OCI-LY7 (cell line): ENCODE data around the gene FGF23. TPM values are rescaled to one million over a fixed set of nuclear protein-coding genes. Genes with fewer than 3 reads are reported as not detected.

Experiments
- BruUV-seq: library from RNA; stranded (reverse); fragments of 400-500 nt; replicated peaks from 2 replicates; lab custom pipeline; 2021; lab: Mats Ljungman, UMichigan
- CTCF ChIA-PET: fragments of 300-600 bp; sonication (Branson Sonifier 250); formaldehyde crosslinking; loops from one replicate; lab custom pipeline; 2022; ENCODE audit warnings: antibody characterized with exemption; ENCODE audit not compliant: unreplicated experiment; lab: Charles Lee
- POLR2A ChIA-PET: fragments of 300-600 bp; sonication (Branson Sonifier 250); formaldehyde crosslinking; loops from one replicate; lab custom pipeline; 2022; ENCODE audit warnings: antibody characterized with exemption; lab: Charles Lee
- DNase-seq: peaks from one replicate; pipeline ENCODE4 v3.0.0-alpha.2; 2015; ENCODE audit warnings: low spot score
- H2AFZ ChIP-seq: fragments of 200-600 bp; sonication (generic), shearing (Covaris generic); 2 replicates; pipeline ENCODE4 v1.6.1; 2014; ENCODE audit warnings: mild to moderate bottlenecking, antibody characterized with exemption, low read length, moderate library complexity
- H3K27ac ChIP-seq: fragments of 200-600 bp; sonication (generic); 2 replicates; pipeline ENCODE4 v1.5.1; 2014; ENCODE audit warnings: mixed run types, low read depth, mild to moderate bottlenecking, moderate library complexity, low read length, inconsistent platforms; ENCODE audit not compliant: poor library complexity, severe bottlenecking
- H3K36me3 ChIP-seq: fragments of 200-600 bp; sonication (generic); 2 replicates; pipeline ENCODE4 v1.6.1; 2014; ENCODE audit warnings: mild to moderate bottlenecking, antibody characterized with exemption, low read length, moderate library complexity, mixed read lengths; ENCODE audit not compliant: insufficient read depth
- H3K4me1 ChIP-seq: fragments of 200-600 bp; sonication (generic); 2 replicates; pipeline ENCODE4 v1.5.1; 2014; ENCODE audit warnings: mild to moderate bottlenecking, low read length; ENCODE audit not compliant: insufficient read depth, poor library complexity, severe bottlenecking
- H3K4me2 ChIP-seq: fragments of 200-600 bp; sonication (generic); 2 replicates; pipeline ENCODE4 v1.6.1; 2014; ENCODE audit warnings: mild to moderate bottlenecking, low read length
- H3K4me3 ChIP-seq: fragments of 200-600 bp; sonication (generic); 2 replicates; pipeline ENCODE4 v1.5.1; 2014; ENCODE audit warnings: mild to moderate bottlenecking, low read depth, low read length; ENCODE audit not compliant: poor library complexity, severe bottlenecking
- H3K79me2 ChIP-seq: fragments of 200-600 bp; sonication (generic); 2 replicates; pipeline ENCODE4 v1.6.1; 2016; ENCODE audit warnings: low read depth, mild to moderate bottlenecking, low read length, moderate library complexity, mixed read lengths; ENCODE audit not compliant: insufficient read depth
- H3K9me2 ChIP-seq: fragments of 200-600 bp; sonication (generic); 2 replicates; pipeline ENCODE4 v1.6.1; 2016; ENCODE audit warnings: mild to moderate bottlenecking, low read length, mixed read lengths; ENCODE audit not compliant: insufficient read depth
- H3K9me3 ChIP-seq: fragments of 200-600 bp; sonication (generic); 2 replicates; pipeline ENCODE4 v1.6.1; 2014; ENCODE audit warnings: mild to moderate bottlenecking, mixed run types, low read length, mixed read lengths
- H4K20me1 ChIP-seq: fragments of 200-600 bp; sonication (generic); 2 replicates; pipeline ENCODE4 v1.6.1; 2014; ENCODE audit warnings: mild to moderate bottlenecking, antibody characterized with exemption, low read length, moderate library complexity, mixed read lengths; ENCODE audit not compliant: insufficient read depth
- CTCF ChIP-seq: fragments of 200-600 bp; sonication (generic); conservative IDR thresholded peaks from 2 replicates; pipeline ENCODE4 v1.5.1; 2014; ENCODE audit warnings: mild to moderate bottlenecking, antibody characterized with exemption, low read length, moderate library complexity, mixed read lengths
- EZH2phosphoT487 ChIP-seq: fragments of 200-600 bp; sonication (generic); IDR thresholded peaks from 2 replicates; pipeline ENCODE4 v1.6.1; 2018; ENCODE audit warnings: low read depth, borderline replicate concordance, mild to moderate bottlenecking, mixed run types, antibody characterized with exemption, low read length, moderate library complexity, mixed read lengths
- intact Hi-C: fragments of 100-400 bp; cut with micrococcal nuclease; formaldehyde crosslinking; loops from one replicate; pipeline ENCODE4 v1.10.0; 2022; ENCODE audit not compliant: unreplicated experiment
- total RNA-seq, 2 experiments: library from RNA; depleted of rRNA in 1 of 2; stranded (reverse); fragments of >200 nt in 1 of 2; shearing (Covaris generic) in 1 of 2; gene quantifications; 2 replicates each; pipeline ENCODE4 v1.2.3, GENCODE V29; 2014 to 2022

FGF23 gene
- total RNA-seq, 2 experiments from 2014 or later: 0.16 TPM; not detected in 1

DNA sequence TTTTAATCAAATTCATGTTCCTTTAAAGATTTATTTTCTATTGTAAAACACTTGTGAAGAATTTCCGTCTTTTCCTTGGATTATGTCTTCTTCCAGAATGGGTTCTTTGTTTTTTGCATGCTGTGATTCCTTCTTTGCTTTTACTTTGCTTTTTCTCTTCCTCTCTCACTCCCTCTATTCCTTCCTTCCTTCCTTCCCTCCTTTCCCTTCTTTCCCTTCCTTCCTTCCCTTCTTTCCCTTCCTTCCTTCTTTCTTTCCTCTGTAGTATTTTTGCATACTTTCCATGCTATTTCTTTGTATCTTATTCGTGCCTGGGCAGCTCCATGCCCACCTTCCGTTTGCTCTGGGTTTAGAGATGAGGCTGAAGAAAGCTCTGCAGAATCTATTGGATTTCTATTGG is 21.6 kb upstream of the FGF23 start:
- CTCF ChIA-PET: no interaction called here
- intact Hi-C loops: no loop called here

DNA sequence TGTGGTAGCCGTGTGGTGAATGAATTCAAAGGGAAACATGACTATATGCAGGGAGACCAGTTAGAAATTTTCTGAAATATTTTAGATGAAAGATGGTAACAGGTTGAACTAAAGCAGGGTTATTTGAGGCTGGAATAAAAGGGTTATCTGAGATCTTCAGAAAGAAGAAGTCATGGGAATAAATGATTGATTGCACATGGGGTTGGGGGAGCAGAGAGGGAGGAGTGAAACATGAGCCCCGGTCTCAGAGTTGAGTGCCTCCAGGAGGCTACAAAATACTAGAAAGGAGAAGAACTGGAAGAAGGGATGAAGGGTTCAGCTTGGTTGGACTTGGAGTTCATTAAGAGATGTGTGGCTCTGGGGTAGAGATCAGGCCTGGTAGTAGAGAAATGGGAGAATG is 16.3 kb upstream of the FGF23 start:
- CTCF ChIA-PET: no interaction called here
- Histone ChIP-seq H3K9me2 (no peaks in the 10 kb centered on the region), H3K27ac (no peak overlapping the region), H4K20me1 (no peaks in the 10 kb centered on the region), H3K4me2 (no peak overlapping the region), H3K36me3 (no peaks in the 10 kb centered on the region), H3K4me1 (no peaks in the 10 kb centered on the region), H2AFZ (no peak overlapping the region), H3K79me2 (no peaks in the 10 kb centered on the region), H3K9me3 (no peaks in the 10 kb centered on the region), H3K4me3 (no peak overlapping the region)
- no TSS peak for BruUV-seq
- intact Hi-C loops: no loop called here
- DNase-seq: no peak
- no peak for TF ChIP-seq EZH2phosphoT487
- no peak for TF ChIP-seq CTCF
- POLR2A ChIA-PET: no interaction called here

More for the DNA sequence above, 21.6 kb upstream of the FGF23 start:
- POLR2A ChIA-PET: interaction anchor here (0.6 to 0.7 kb wide), 2 partner anchors 32 to 226 kb away, joined by 3 to 4 read pairs; no protein-coding TSS in a partner anchor
- H4K20me1 ChIP-seq: no peaks in the 10 kb centered on the region
- H3K4me1 ChIP-seq: no peaks in the 10 kb centered on the region
- no TSS peak for BruUV-seq
- H3K79me2 ChIP-seq: no peaks in the 10 kb centered on the region
- H3K27ac ChIP-seq: no peak overlapping the region
- H3K36me3 ChIP-seq: no peaks in the 10 kb centered on the region
- H3K4me2 ChIP-seq: no peak overlapping the region
- H3K4me3 ChIP-seq: no peak overlapping the region
- TF ChIP-seq CTCF (no peak), EZH2phosphoT487 (no peak)
- H3K9me3 ChIP-seq: no peaks in the 10 kb centered on the region
- DNase-seq: no peak
- no peak overlapping the region for H2AFZ ChIP-seq
- H3K9me2 ChIP-seq: no peaks in the 10 kb centered on the region

DNA sequence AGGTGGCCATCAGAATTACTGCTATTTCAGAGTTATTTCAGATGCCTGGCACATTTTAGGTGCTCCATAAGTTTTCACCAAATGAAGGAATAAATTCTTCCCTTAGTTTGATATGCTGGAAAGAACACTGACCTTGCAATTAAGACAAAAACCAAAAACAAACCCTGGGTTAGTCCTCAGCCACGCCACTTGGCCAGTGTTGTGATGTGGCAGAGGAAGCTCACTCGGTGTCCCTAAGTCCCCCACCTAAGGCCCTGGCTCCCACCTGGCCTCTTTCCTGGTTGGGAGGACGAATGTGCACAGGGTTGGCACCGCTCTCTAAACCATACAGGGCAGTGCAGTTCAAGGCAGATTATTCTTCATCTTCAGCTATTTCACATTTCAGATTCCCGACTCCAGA is 13.7 kb upstream of the FGF23 start:
- H3K4me3 ChIP-seq: no peak overlapping the region
- no peaks in the 10 kb centered on the region for H3K36me3 ChIP-seq
- intact Hi-C loops: no loop called here
- ChIA-PET CTCF (no interaction called here), POLR2A (no interaction called here)
- H3K9me2 ChIP-seq: no peaks in the 10 kb centered on the region
- DNase-seq: no peak
- no peaks in the 10 kb centered on the region for H3K9me3 ChIP-seq
- H2AFZ ChIP-seq: no peak overlapping the region
- BruUV-seq: no TSS peak
- no peak overlapping the region for H3K4me2 ChIP-seq
- no peaks in the 10 kb centered on the region for H4K20me1 ChIP-seq
- no peaks in the 10 kb centered on the region for H3K4me1 ChIP-seq
- no peaks in the 10 kb centered on the region for H3K79me2 ChIP-seq
- TF ChIP-seq EZH2phosphoT487 (no peak), CTCF (no peak)
- no peak overlapping the region for H3K27ac ChIP-seq
